Mesodermal cell (in vitro differentiated cells): ENCODE data around the gene VPS26C.
A peak's percentile ranks its signal among the peaks of the same experiment; 100 is the strongest.

Experiments used
- H3K27ac ChIP-seq: 2 replicates; pipeline ENCODE4 v1.7.0; 2013; ENCODE audit warnings: mild to moderate bottlenecking, low read depth, low read length, moderate library complexity; ENCODE audit not compliant: severe bottlenecking
- H3K36me3 ChIP-seq: 2 replicates; pipeline ENCODE4 v1.7.1; 2013; ENCODE audit warnings: mild to moderate bottlenecking, low read length, moderate library complexity; ENCODE audit not compliant: control insufficient read depth, insufficient read depth
- H3K4me1 ChIP-seq: one replicate; pipeline ENCODE4 v1.7.1; 2013; ENCODE audit warnings: mild to moderate bottlenecking, low read length; ENCODE audit not compliant: insufficient read depth, control insufficient read depth, poor library complexity, severe bottlenecking
- H3K4me3 ChIP-seq: 2 replicates; pipeline ENCODE4 v1.7.0; 2013; ENCODE audit warnings: low read length, control low read depth, mild to moderate bottlenecking; ENCODE audit not compliant: insufficient read depth, poor library complexity, severe bottlenecking; ENCODE audit errors: extremely low read depth
- H3K9me3 ChIP-seq: 2 replicates; pipeline ENCODE4 v1.7.1; 2013; ENCODE audit warnings: mild to moderate bottlenecking, low read length, moderate library complexity; ENCODE audit not compliant: control insufficient read depth
- WGBS, 2 experiments: methylation state at CpG; one replicate each; pipeline ENCODE4 v1.1.5; 2013; ENCODE audit warnings: missing lambda C conversion rate in 2 of 2; ENCODE audit not compliant: insufficient coverage in 2 of 2; 5-methylcytosine and 5-hydroxymethylcytosine counted together

Gene VPS26C

DNA sequence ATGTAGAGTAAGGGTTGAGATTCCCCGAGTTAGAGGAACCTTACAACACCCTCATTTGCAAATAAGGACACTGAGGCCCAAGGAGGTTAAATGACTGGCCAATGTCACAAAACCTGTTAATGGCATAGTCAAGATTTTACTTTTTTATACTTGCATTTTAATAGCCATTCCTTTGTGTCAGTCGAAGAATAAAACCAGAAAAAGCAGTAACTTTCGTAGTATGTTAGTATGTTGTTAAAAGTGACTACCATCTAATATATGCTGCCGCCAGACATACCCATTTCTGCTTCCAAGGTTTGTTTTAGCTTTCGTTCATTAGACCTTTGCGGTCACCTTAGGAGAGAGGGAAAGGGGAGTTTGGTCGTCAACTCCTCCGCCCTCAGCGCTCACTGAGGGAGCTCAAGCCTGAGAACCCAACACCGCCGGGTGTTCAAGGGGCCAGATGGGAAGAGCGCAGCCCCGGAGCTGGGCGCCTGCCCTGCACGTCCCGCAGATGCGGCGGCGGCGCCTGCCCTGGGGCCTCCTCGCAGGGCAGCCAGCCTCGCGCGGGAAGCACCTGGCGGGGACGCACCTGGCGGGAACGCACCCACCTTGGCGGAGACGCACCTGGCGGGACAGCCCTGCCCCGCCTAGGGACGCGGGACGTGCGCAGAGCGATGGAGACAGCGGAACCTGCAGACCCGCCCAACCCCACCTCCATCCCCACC, 466 bp downstream of the VPS26C start:
- Histone ChIP-seq H3K4me1 (peaks cover 4% of the 10 kb centered on the region), H3K27ac (peak overlapping the region; percentile 99), H3K36me3 (peaks cover 10% of the 10 kb centered on the region), H3K9me3 (no peaks in the 10 kb centered on the region), H3K4me3 (peak overlapping the region; percentile 81)
- 0 to 2% methylated on average over 7 to 21 of the region's 39 CpGs for WGBS, 2 experiments

DNA sequence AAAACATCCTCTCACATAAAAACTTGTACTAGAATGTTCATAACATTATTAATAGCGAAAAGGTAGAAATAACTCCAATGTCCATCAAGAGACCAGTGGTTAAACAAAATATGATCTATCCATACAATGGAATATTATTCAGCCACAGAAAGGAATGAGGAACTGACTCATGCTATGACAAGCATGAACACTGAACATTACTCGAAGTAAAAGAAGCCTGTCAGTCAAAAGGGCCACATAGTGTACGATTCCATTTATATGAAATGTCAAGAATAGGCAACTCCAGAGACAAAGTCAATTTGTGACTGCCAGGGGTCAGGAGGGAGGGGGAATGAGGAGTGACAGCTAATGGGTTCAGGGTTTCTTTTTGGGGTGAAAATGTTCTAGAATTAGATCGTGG, 2.3 kb downstream of the VPS26C start:
- Histone ChIP-seq H3K27ac (no peak overlapping the region), H3K4me3 (no peak overlapping the region), H3K4me1 (peaks cover 4% of the 10 kb centered on the region), H3K9me3 (no peaks in the 10 kb centered on the region), H3K36me3 (peaks cover 25% of the 10 kb centered on the region)
- WGBS, 2 experiments: 94 to 96% methylated on average over 2 of the region's 4 CpGs

DNA sequence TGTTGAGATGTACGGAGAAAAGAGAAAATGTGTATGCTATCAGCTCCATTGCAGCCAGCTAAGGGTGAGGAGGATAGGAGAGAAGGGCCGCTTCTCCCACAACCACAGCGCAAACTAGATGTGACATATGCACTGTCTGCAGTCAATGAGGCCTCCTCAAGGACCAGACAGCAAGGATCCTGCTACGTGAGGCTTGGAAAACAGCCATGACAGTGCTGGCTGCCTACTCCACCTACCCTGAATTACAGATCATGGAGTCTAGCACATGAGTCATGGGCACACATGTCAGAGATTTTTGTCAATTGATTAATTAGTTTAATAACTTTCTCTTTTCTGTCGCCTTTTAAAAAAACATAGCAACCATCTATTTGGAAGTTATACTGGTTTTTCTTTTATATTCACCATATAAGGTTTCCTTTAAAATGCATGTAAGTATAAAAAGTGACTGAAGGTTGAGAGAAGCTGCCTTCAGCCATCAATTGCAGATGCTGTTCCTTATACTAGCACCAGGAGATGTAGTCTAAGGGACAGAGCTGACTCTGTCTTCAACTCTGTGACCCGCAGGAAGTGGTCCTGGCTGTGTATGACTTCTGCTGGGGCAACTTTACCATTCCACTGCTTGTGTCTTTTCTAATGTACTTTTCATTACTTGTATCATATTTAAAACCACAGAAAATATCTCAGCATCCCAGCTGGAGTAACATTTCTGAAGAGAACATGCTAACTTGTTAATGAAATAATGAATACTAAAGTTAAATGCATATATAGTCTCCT, 3.1 kb downstream of the VPS26C start:
- Histone ChIP-seq H3K9me3 (no peaks in the 10 kb centered on the region), H3K27ac (no peak overlapping the region), H3K4me1 (peaks cover 4% of the 10 kb centered on the region), H3K4me3 (no peak overlapping the region), H3K36me3 (peaks cover 28% of the 10 kb centered on the region)
- 79 to 87% methylated on average over 3 to 4 of the region's 6 CpGs for WGBS, 2 experiments

DNA sequence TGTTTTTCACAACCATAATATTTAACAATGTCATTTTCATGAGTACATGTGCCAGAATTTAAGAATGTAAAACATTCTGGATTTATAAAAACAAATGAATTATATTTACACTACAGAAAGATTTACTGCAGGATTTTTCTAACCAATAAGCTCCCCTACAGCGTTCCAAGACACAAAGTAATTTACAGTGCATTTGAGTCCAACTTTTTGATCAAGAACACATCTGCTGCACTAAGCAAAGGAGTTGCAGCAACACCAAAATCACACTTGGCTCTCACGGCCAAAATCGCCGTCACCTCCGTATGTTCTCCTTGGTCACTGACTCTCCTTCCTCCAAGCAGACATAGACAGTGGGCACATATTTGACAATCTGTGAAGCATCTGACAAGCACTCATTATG, 7.7 kb downstream of the VPS26C start:
- 90 to 97% methylated on average over 2 to 5 of the region's 5 CpGs for WGBS, 2 experiments
- no peaks in the 10 kb centered on the region for H3K9me3 ChIP-seq
- H3K4me3 ChIP-seq: no peak overlapping the region
- H3K36me3 ChIP-seq: peaks cover 28% of the 10 kb centered on the region
- peaks cover 7% of the 10 kb centered on the region for H3K4me1 ChIP-seq
- H3K27ac ChIP-seq: no peak overlapping the region

DNA sequence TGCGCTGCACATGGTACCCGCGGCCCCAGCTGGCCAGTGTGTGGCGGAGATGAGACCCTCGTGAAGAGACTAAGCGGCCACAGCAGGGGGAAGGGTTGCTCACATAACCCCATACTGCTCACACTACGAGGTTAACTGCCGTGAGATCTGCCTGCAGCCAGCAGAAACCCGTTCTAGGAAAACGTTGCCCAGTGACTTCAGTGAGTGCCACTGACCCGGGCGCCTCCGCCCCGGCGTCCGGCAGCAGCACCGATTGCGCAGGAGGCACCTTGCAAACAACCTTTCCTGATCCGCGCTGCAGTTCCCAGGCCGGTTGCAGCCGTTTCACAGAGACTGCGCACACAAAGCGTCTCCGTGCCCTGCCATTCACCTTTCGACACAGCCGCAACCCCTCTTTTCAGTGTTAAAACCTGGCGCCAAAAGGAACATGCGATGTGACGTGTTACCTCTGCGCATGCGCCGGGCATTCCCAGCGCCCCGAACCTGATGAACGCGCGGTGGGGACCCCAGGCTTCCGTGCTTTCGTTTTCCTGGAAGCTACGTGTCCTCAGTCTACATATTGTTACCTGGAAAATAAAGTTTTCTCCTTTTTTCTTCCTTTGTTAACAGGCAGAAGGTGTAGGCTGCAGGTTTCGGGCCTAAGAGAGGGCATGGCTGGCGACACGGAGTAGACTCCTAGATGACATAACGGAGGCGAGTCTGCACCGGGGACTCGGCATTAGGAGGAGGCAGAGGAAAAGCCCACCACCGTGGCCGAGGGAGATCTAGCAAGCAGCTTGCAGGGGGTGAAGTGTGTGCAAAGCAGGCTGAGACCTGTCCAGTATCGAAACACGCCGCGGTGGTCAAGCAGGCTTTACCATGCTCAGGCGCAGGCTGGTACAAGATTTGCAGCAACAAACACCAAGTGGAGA, 8.9 kb downstream of the VPS26C start:
- H3K27ac ChIP-seq: peak overlapping the region; percentile 84
- H3K4me1 ChIP-seq: peaks cover 7% of the 10 kb centered on the region
- 17 to 24% methylated on average over 50 of the region's 55 CpGs for WGBS, 2 experiments
- no peaks in the 10 kb centered on the region for H3K9me3 ChIP-seq
- H3K36me3 ChIP-seq: peaks cover 23% of the 10 kb centered on the region
- peak overlapping the region; percentile 39 for H3K4me3 ChIP-seq

DNA sequence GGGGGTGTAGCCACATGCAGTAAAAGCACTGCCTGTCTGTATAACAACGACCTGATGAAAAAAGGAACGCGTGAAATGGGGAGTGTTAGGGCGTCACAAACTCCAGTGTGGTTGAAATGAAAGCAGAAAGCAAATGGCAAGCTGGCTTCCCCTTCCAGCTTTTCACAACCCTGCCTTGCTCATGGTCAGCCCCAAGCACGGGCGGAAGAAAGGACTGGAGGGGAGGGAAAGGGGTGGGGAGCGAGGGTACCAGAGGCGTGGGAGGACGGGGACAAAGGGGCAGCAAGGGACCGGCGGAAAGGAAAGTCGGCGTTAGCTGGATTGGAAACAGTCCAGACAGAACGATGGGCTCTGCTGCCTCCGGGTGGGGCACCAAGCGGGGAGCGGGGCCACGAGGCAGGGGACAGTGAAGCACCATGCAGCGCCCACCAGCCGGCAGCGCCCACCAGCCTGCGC, 9.6 kb downstream of the VPS26C start:
- Histone ChIP-seq H3K4me3 (peak overlapping the region; percentile 39), H3K4me1 (peaks cover 7% of the 10 kb centered on the region), H3K9me3 (no peaks in the 10 kb centered on the region), H3K27ac (peak overlapping the region; percentile 84), H3K36me3 (peaks cover 23% of the 10 kb centered on the region)
- WGBS, 2 experiments: 6 to 12% methylated on average over 20 of the region's 22 CpGs

DNA sequence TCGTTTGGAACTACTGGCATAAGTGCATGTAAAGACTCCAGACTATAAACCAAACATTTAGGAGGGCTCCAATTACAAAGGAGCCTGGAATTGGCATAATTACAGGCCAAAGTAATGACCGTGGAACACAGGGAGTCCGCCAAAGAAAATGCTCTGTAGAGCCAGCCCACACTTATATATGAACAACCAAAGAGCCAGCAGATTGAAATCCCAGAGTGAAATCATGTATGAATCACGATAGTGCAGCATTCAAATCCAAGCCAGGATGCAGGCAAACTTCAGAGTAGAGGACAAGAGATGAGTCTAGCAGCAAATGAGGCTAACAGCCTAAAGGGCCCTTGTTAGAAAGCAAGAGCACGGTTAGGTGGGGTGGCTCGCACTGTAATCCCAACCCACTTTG, 13.1 kb downstream of the VPS26C start:
- no peaks in the 10 kb centered on the region for H3K9me3 ChIP-seq
- no peaks in the 10 kb centered on the region for H3K36me3 ChIP-seq
- H3K4me3 ChIP-seq: no peak overlapping the region
- WGBS, 2 experiments: 87 to 90% methylated on average over 4 to 6 of the region's 6 CpGs
- no peak overlapping the region for H3K27ac ChIP-seq
- H3K4me1 ChIP-seq: peaks cover 7% of the 10 kb centered on the region

DNA sequence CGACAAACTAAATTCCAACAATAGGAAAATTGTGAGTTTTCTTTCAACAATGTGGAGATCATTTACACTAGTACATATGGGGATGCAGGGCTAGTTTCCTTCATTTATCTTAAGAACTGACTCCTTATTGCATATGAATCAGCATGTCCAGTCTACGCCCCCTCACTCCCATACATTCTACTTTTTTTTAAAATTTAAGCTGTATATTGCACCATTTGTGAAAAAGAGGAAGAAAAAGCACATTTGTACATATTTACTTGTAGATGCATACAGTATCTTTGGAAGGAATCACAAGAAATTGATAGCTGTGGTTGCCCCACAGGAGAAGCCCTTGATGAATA, 15.9 kb downstream of the VPS26C start:
- H3K36me3 ChIP-seq: no peaks in the 10 kb centered on the region
- H3K4me3 ChIP-seq: no peak overlapping the region
- 100% methylated on average over 1 of the region's 2 CpGs; no CpG with 5 or more reads in 1 of the 2 experiments for WGBS, 2 experiments
- H3K9me3 ChIP-seq: no peaks in the 10 kb centered on the region
- H3K27ac ChIP-seq: no peak overlapping the region
- H3K4me1 ChIP-seq: no peaks in the 10 kb centered on the region

DNA sequence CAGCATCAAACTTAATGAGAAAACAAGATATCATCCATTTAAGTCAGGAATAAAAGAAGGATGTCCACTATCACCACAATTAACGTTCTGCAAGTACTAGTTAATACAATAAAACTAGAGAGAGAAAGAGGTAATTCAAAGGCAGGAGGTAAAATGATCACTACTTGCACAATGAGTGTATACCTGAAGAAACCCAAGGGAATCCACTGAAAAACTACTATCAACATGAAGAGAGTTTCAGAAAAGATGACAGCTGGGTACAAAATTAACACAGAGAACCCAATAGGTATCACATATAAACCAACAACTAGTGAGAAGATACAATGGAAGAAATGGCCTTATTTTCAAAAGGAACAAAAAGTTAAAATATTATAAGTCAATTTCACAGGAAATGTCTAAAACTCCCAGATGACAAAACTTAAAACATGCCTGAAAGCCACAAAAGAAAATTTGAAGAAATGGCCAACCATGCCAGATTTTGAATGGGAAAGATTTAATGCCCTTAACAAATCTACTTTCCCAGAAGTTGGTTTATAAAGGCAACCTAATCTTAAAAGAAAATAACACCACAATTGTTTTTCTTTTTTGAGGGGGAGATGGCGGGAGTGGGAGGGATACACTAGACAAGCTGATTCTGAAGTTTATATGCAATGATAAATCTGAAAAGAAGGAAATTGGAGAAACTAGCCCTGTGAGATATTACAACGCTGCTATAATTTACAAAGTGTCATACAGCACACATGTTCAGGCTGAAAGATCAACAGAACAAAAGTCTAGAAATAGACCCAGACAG, 17.8 kb downstream of the VPS26C start:
- no peaks in the 10 kb centered on the region for H3K9me3 ChIP-seq
- no peak overlapping the region for H3K4me3 ChIP-seq
- no peaks in the 10 kb centered on the region for H3K36me3 ChIP-seq
- H3K4me1 ChIP-seq: no peaks in the 10 kb centered on the region
- no peak overlapping the region for H3K27ac ChIP-seq
- WGBS, 2 experiments: no CpG with 5 or more reads among the region's 3 CpGs

DNA sequence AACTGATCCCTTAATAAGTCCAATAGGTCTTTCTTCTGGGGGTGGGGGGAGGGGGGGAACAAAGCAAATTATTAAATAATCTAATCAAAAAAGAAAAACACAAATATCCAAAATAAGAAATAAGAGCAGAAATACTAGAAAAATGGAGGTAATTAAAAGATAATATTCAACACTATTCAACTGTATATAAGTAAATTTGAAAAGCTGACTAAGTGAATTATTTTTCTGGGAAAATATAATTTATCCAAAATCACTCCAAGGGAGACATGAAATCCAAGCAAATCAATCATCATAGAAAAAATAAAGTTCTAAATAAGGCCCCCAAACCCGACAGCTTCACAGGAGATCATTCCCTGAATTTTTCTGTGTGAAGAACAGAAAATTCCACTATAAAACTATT, 18.8 kb downstream of the VPS26C start:
- Histone ChIP-seq H3K36me3 (no peaks in the 10 kb centered on the region), H3K4me1 (no peaks in the 10 kb centered on the region), H3K9me3 (no peaks in the 10 kb centered on the region), H3K4me3 (no peak overlapping the region), H3K27ac (no peak overlapping the region)
- 80% methylated on average over 1 of the region's 1 CpG; no CpG with 5 or more reads in 1 of the 2 experiments for WGBS, 2 experiments
